Gastroesophageal sphincter (tissue), 3 donors: Measurements from ENCODE around the gene GAL3ST1.

Experiments used
- CTCF ChIP-seq, 4 experiments: fragments of 200-600 bp in 2 of 4; fragments of 450-650 bp in 2 of 4; sonication (generic) in 1 of 4; IDR thresholded peaks; one replicate each; pipeline ENCODE4 v1.5.1; 2017 to 2019; ENCODE audit warnings: antibody characterized with exemption in 4 of 4, mild to moderate bottlenecking in 2 of 4, moderate library complexity in 2 of 4
- EP300 ChIP-seq: sonication (generic); formaldehyde crosslinking; IDR thresholded peaks from one replicate; pipeline ENCODE4 v1.6.1; 2017; ENCODE audit warnings: antibody characterized with exemption, mild to moderate bottlenecking
- POLR2A ChIP-seq, 2 donors: fragments of 450-650 bp; IDR thresholded peaks; one replicate each; pipeline ENCODE4 v1.6.1; 2017; ENCODE audit warnings: antibody characterized with exemption in 2 of 2, mild to moderate bottlenecking in 2 of 2, moderate library complexity in 1 of 2
- POLR2AphosphoS5 ChIP-seq: sonication (generic); formaldehyde crosslinking; IDR thresholded peaks from one replicate; pipeline ENCODE4 v1.6.1; 2017; ENCODE audit warnings: antibody characterized with exemption

GRCh38 chr22:30580896-30581295 lies 6.4 kb upstream of the GAL3ST1 start:
- no peak for TF ChIP-seq CTCF (IDR thresholded peaks at IDR 0.05)
- no peak for TF ChIP-seq POLR2A (IDR thresholded peaks at IDR 0.05)
- TF ChIP-seq POLR2AphosphoS5, result no peak
- TF ChIP-seq EP300, result no peak
